ENCODE data around the gene OR1M1. TPM values are rescaled to one million over a fixed set of nuclear protein-coding genes. Genes with fewer than 3 reads are reported as not detected.

OR1M1 gene
- total RNA-seq, 1 experiment from 2014 or later = not detected

DNA sequence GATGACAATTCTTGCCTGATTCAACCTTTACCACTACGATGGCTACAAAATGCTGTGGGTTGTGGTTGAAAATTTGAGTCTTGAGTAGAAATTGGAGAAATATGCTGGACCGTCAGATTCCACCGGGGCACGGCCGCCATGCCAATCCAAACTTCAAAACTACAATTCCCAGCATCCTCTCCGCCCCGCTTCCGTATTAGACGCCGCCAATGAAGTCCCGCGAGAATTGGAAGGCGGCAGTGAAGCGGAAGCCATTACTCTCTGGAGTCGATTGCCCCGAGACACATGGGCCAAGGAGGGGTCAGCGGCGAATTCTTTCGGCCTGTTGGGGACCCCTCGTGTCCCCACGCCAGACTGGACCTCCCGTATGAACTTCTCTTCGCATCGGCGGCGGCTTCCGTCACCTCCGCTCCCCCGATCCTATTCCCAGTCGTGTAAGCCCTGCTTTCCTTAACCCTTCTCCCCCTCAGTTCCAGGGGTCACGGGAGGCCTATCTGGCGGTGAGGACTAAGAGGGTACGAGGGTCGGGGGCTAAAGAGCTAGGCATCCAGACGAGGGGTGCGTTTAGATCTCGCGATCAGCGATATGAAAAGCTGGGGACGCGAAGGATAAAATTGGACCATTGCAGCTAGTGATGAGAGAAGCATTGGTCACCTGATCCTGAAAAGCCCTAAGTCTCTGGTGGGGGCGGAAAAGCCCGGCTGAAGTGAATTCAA is 53.5 kb downstream of the OR1M1 start, which contains the start of gene ZNF317:
ZNF317 (plus strand) TSS at position 239 of the 716 bp plus-strand sequence. CDS start 15,620 bp downstream, outside the sequence.
- CTCF ChIA-PET = no interaction called here
- POLR2A ChIA-PET (ENCODE audit: low non-redundant PET) = no interaction called here
- peak within 1 kb of the TSS; percentile 85 for H3K27ac ChIP-seq (ENCODE audit: low read depth, low read length, poor library complexity, severe bottlenecking)

DNA sequence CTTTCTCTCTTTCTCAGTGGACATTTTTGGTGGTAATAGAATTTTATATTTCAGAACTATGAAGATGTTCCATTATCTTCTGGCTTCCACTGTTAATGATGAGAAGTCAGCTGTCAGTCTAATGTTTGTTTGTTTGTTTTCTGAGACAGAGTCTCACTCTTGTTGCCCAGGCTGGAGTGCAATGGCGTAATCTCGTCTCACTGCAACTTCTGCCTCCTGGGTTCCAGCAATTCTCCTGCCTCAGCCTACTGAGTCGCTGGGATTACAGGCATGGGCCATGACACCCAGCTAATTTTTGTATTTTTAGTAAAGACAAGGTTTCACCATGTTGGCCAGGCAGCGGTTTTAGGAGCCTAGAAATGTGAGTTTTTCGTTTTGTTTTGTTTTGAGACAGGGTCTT is 58.1 kb downstream of the OR1M1 start:
- ChIA-PET CTCF (no interaction called here), POLR2A (ENCODE audit: low non-redundant PET) (no interaction called here)
- no peaks in the 10 kb centered on the region for H3K4me1 ChIP-seq (ENCODE audit: insufficient read depth, low read length, poor library complexity, severe bottlenecking)
- peaks cover 36% of the 10 kb centered on the region for H3K36me3 ChIP-seq (ENCODE audit: insufficient read depth, low read length, poor library complexity, severe bottlenecking)
- TF ChIP-seq, protein P1, sequence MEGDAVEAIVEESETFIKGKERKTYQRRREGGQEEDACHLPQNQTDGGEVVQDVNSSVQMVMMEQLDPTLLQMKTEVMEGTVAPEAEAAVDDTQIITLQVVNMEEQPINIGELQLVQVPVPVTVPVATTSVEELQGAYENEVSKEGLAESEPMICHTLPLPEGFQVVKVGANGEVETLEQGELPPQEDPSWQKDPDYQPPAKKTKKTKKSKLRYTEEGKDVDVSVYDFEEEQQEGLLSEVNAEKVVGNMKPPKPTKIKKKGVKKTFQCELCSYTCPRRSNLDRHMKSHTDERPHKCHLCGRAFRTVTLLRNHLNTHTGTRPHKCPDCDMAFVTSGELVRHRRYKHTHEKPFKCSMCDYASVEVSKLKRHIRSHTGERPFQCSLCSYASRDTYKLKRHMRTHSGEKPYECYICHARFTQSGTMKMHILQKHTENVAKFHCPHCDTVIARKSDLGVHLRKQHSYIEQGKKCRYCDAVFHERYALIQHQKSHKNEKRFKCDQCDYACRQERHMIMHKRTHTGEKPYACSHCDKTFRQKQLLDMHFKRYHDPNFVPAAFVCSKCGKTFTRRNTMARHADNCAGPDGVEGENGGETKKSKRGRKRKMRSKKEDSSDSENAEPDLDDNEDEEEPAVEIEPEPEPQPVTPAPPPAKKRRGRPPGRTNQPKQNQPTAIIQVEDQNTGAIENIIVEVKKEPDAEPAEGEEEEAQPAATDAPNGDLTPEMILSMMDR (conservative IDR thresholded peaks at IDR 0.05; ENCODE audit: low read depth, low read length) = no peak
- no peak for TF ChIP-seq EZH2 (IDR thresholded peaks at IDR 0.05; ENCODE audit: borderline replicate concordance, low read depth, low read length, poor library complexity, severe bottlenecking)
- intact Hi-C loops (cut with micrococcal nuclease; ENCODE audit: unreplicated experiment) = no loop called here
- no peak for DNase-seq (ENCODE audit: low spot score)
- no peak overlapping the region for H3K27ac ChIP-seq (ENCODE audit: low read depth, low read length, poor library complexity, severe bottlenecking)
- H3K4me3 ChIP-seq (ENCODE audit: low read depth, low read length, poor library complexity, severe bottlenecking) = no peak overlapping the region
- H3K27me3 ChIP-seq (replicated peaks; ENCODE audit: insufficient read depth, low read depth, low read length, poor library complexity) = no peaks in the 10 kb centered on the region
- peaks cover 50% of the 10 kb centered on the region for H3K9me3 ChIP-seq (ENCODE audit: low read depth, low read length, poor library complexity, severe bottlenecking)
- BruUV-seq (replicated peaks) = no TSS peak

More for the DNA sequence above, 53.5 kb downstream of the OR1M1 start, which contains the start of gene ZNF317:
- no peaks in the 10 kb centered on the region for H3K27me3 ChIP-seq (replicated peaks; ENCODE audit: insufficient read depth, low read depth, low read length, poor library complexity)
- intact Hi-C loops (cut with micrococcal nuclease; ENCODE audit: unreplicated experiment) = no loop called here
- H3K9me3 ChIP-seq (ENCODE audit: low read depth, low read length, poor library complexity, severe bottlenecking) = peaks cover 28% of the 10 kb centered on the region
- peak; percentile 95 for DNase-seq (ENCODE audit: low spot score)
- TF ChIP-seq, protein P1 (conservative IDR thresholded peaks at IDR 0.05; ENCODE audit: low read depth, low read length) = no peak
- no peak for TF ChIP-seq EZH2 (IDR thresholded peaks at IDR 0.05; ENCODE audit: borderline replicate concordance, low read depth, low read length, poor library complexity, severe bottlenecking)
- peaks cover 19% of the 10 kb centered on the region for H3K36me3 ChIP-seq (ENCODE audit: insufficient read depth, low read length, poor library complexity, severe bottlenecking)
- BruUV-seq (replicated peaks) = no TSS peak
- H3K4me3 ChIP-seq (ENCODE audit: low read depth, low read length, poor library complexity, severe bottlenecking) = peak within 1 kb of the TSS; percentile 83
- H3K4me1 ChIP-seq (ENCODE audit: insufficient read depth, low read length, poor library complexity, severe bottlenecking) = no peaks in the 10 kb centered on the region

Other genes with a start within 250 kb of the OR1M1 start
- gene MUC16, start 76.7 kb upstream of the OR1M1 start, total RNA-seq (2021) = not detected in 2 replicates
- gene OR7G2, start 20.4 kb downstream of the OR1M1 start, total RNA-seq (2021) = not detected in 2 replicates
- not detected in 2 replicates for gene OR7G1, start 28.7 kb downstream of the OR1M1 start, total RNA-seq (2021)
- not detected in 2 replicates for gene OR7G3, start 39.9 kb downstream of the OR1M1 start, total RNA-seq (2021)
- 46.2 and 50.6 TPM in 2 replicates for gene ZNF317, start 53.3 kb downstream of the OR1M1 start, total RNA-seq (2021)
- not detected in 2 replicates for gene OR7D2, start 91.9 kb downstream of the OR1M1 start, total RNA-seq (2021)
- gene OR7D4, start 132.5 kb downstream of the OR1M1 start, total RNA-seq (2021) = not detected in 2 replicates
- gene OR7E24, start 163.9 kb downstream of the OR1M1 start, total RNA-seq (2021) = not detected in 2 replicates
- gene ZNF699, start 222.8 kb downstream of the OR1M1 start, total RNA-seq (2021) = 5.5 and 6.6 TPM in 2 replicates
- gene ZNF559, start 237.1 kb downstream of the OR1M1 start, total RNA-seq (2021) = 12.3 and 17.2 TPM in 2 replicates

All from A673 (cell line).